ENCODE measurements around the gene MED12. TPM values are rescaled to one million over a fixed set of nuclear protein-coding genes. Genes with fewer than 3 reads are reported as not detected.
"Not testable (repeated sequence)": the region's sequence is repeated elsewhere in the genome, so short reads cannot be mapped to it uniquely, and the experiment has no call there.

MED12 gene
- total RNA-seq, 1 donor from 2014 or later = 76.3 TPM

GRCh38 chrX:71177327-71177726 is 58.9 kb downstream of the MED12 start:
- no peak for DNase-seq (ENCODE audit: low read depth, low spot score)
- no peaks in the 10 kb centered on the region for H3K36me3 Mint-ChIP-seq (ENCODE audit: low read depth)
- peak overlapping the region; percentile 15 for H3K27ac Mint-ChIP-seq (ENCODE audit: unreplicated experiment)
- no peak overlapping the region for H3K4me3 Mint-ChIP-seq
- peaks cover 13% of the 10 kb centered on the region for H3K4me1 Mint-ChIP-seq
- H3K27me3 Mint-ChIP-seq (ENCODE audit: low read depth) = no peaks in the 10 kb centered on the region
- peaks cover 9% of the 10 kb centered on the region for H3K9me3 Mint-ChIP-seq
- no peak for TF ChIP-seq CTCF (conservative IDR thresholded peaks at IDR 0.05)

GRCh38 chrX:71178908-71179307 is 60.5 kb downstream of the MED12 start:
- Mint-ChIP-seq H3K9me3 (peaks cover 6% of the 10 kb centered on the region), H3K27ac (ENCODE audit: unreplicated experiment) (no peak overlapping the region), H3K4me3 (peak overlapping the region; percentile 65), H3K36me3 (ENCODE audit: low read depth) (no peaks in the 10 kb centered on the region), H3K4me1 (peaks cover 29% of the 10 kb centered on the region), H3K27me3 (ENCODE audit: low read depth) (no peaks in the 10 kb centered on the region)
- peak; percentile 25 for DNase-seq (ENCODE audit: low read depth, low spot score)
- peak; percentile 72 for TF ChIP-seq CTCF (conservative IDR thresholded peaks at IDR 0.05)

GRCh38 chrX:71180579-71181265 is 62.3 kb downstream of the MED12 start:
- H3K27ac Mint-ChIP-seq (ENCODE audit: unreplicated experiment); H3K4me3 Mint-ChIP-seq: not testable (repeated sequence)

GRCh38 chrX:71181558-71181909 is 63.1 kb downstream of the MED12 start:
- H3K9me3 Mint-ChIP-seq = peaks cover 3% of the 10 kb centered on the region
- no peaks in the 10 kb centered on the region for H3K27me3 Mint-ChIP-seq (ENCODE audit: low read depth)
- peak overlapping the region; percentile 91 for H3K4me3 Mint-ChIP-seq
- H3K27ac Mint-ChIP-seq (ENCODE audit: unreplicated experiment) = peak overlapping the region; percentile 96
- DNase-seq (ENCODE audit: low read depth, low spot score) = no peak
- H3K36me3 Mint-ChIP-seq (ENCODE audit: low read depth) = no peaks in the 10 kb centered on the region
- TF ChIP-seq CTCF (conservative IDR thresholded peaks at IDR 0.05) = no peak
- peaks cover 38% of the 10 kb centered on the region for H3K4me1 Mint-ChIP-seq

More at GRCh38 chrX:71180579-71181265, 62.3 kb downstream of the MED12 start:
- H3K4me1 Mint-ChIP-seq = peaks cover 38% of the 10 kb centered on the region
- not testable (repeated sequence) for H3K27me3 Mint-ChIP-seq (ENCODE audit: low read depth); DNase-seq (ENCODE audit: low read depth, low spot score); H3K36me3 Mint-ChIP-seq (ENCODE audit: low read depth); H3K9me3 Mint-ChIP-seq

- Mint-ChIP-seq H3K27me3 (ENCODE audit: low read depth) (no peaks in the 10 kb centered on the region), H3K9me3 (peaks cover 3% of the 10 kb centered on the region), H3K27ac (ENCODE audit: unreplicated experiment) (peak overlapping the region; percentile 98), H3K4me1 (peaks cover 38% of the 10 kb centered on the region), H3K4me3 (peak overlapping the region; percentile 91), H3K36me3 (ENCODE audit: low read depth) (no peaks in the 10 kb centered on the region)
- peak; percentile 59 for DNase-seq (ENCODE audit: low read depth, low spot score)
- TF ChIP-seq CTCF (conservative IDR thresholded peaks at IDR 0.05) = no peak
Observed at GRCh38 chrX:71181910-71182799, 63.8 kb downstream of the MED12 start.

- H3K27me3 Mint-ChIP-seq (ENCODE audit: low read depth) = no peaks in the 10 kb centered on the region
- no peak for TF ChIP-seq CTCF (conservative IDR thresholded peaks at IDR 0.05)
- peak overlapping the region; percentile 91 for H3K4me3 Mint-ChIP-seq
- peak overlapping the region; percentile 98 for H3K27ac Mint-ChIP-seq (ENCODE audit: unreplicated experiment)
- H3K9me3 Mint-ChIP-seq = peaks cover 3% of the 10 kb centered on the region
- peaks cover 38% of the 10 kb centered on the region for H3K4me1 Mint-ChIP-seq
- H3K36me3 Mint-ChIP-seq (ENCODE audit: low read depth) = no peaks in the 10 kb centered on the region
- DNase-seq (ENCODE audit: low read depth, low spot score) = no peak
Observed at GRCh38 chrX:71182871-71183270, 64.5 kb downstream of the MED12 start.
